Activated naive CD4-positive, alpha-beta T cell treated with anti-CD3 and anti-CD28 coated beads, Interleukin-2, amount 10 ng/mL, durations not matched to agents 7 days and 5 days (primary cell): Measurements from ENCODE around the gene COX5A.

Experiments used
- CTCF ChIA-PET: fragments of 350-600 bp; sonication (Branson Sonifier 250); formaldehyde crosslinking; loops from one replicate; lab custom pipeline; 2021; ENCODE audit warnings: antibody characterized with exemption; lab: Charles Lee
- DNase-seq: peaks from one replicate; pipeline ENCODE4 v3.0.0-alpha.2; 2020
- H3K27ac Mint-ChIP-seq: one replicate; pipeline ENCODE4 v1.8.0; 2021; ENCODE audit warnings: mild to moderate bottlenecking, moderate library complexity, mixed read lengths
- H3K27me3 Mint-ChIP-seq: one replicate; pipeline ENCODE4 v1.8.0; 2021; ENCODE audit warnings: mild to moderate bottlenecking, mixed read lengths
- H3K36me3 Mint-ChIP-seq: one replicate; pipeline ENCODE4 v1.8.0; 2021; ENCODE audit warnings: mixed read lengths
- H3K4me1 Mint-ChIP-seq: one replicate; pipeline ENCODE4 v1.8.0; 2021; ENCODE audit warnings: mixed read lengths
- H3K4me3 Mint-ChIP-seq: one replicate; pipeline ENCODE4 v1.8.0; 2021; ENCODE audit warnings: mild to moderate bottlenecking, moderate library complexity, mixed read lengths
- H3K9me3 Mint-ChIP-seq: one replicate; pipeline ENCODE4 v1.8.0; 2021; ENCODE audit warnings: mixed read lengths

The COX5A gene

DNA sequence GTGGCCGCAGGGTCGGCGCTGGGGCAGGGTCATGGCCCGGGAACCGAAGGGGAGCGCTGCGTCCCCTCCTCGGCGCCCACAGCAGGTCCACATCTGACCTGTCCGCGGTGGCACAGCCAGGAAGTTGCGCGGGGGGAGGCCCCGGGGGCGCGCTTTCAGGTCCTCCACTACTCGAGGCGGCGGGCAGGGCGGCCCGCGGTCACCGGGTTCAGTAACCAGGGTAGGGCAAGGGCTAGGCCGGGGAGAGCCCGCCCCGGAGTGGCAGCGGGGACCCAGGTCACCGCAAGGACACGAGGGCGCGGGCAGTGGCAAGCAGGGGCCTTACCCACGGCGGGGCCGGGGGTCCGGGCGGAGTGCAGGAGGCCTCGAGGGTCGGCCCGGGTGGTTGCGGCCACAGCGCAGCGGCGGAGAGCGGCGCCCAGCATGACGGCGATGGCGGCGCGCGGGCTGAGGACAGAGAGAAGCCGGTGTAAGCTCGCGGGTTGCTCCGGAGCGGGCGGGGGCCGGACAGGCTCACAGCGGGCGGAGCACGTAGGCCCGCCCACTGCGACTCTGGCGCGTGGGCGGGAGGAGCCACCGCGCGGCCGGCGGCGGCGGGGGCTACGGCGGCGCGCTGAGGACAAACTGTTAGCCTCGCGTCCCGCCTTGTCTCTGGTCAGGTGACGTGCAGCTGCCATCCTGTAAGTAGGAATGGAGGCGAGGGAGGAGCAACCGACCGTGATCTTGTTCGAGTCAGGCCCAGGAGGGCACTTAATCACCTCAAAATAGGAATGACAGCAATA is at the start of gene COX5A:
TSS of gene COX5A (minus strand) at position 484 of the 782 bp plus-strand sequence. CDS start at position 425, 59 bp downstream.
- peaks cover 15% of the 10 kb centered on the region for H3K27me3 Mint-ChIP-seq
- peaks cover 9% of the 10 kb centered on the region for H3K36me3 Mint-ChIP-seq
- CTCF ChIA-PET = interaction anchor here (0.8 to 4.2 kb wide), 2 partner anchors 12 to 34 kb away, joined by 3 to 19 read pairs; no protein-coding TSS in a partner anchor
- peaks cover 37% of the 10 kb centered on the region for H3K4me1 Mint-ChIP-seq
- peak within 1 kb of the TSS; percentile 91 for H3K4me3 Mint-ChIP-seq
- H3K9me3 Mint-ChIP-seq = no peaks in the 10 kb centered on the region
- peak; percentile 94 for DNase-seq
- H3K27ac Mint-ChIP-seq = peak within 1 kb of the TSS; percentile 91

DNA sequence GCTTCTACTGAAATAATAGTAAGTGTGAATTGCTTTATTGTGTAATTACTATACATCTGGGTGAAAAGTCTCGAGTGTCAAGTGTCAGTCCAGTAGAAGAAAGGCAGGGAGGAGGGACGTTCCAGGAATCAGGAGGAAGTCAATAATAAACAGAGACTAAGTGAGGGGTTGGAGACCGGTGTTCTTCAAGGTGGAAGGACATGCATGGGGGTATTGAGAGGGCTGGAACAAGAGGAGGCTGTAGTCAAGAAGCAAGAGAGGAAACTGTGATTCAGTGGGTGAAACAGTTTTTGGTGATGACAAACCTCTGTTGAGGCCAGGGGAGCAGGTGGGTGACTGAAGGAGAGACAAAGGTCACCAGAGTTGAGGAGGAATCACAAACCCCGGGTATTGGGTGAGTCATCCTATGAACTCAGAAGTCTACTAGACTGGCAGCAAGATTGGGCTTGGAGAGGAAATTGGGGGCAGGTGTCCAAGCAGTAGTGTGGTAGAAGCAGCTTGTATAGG is 45.9 kb upstream of the COX5A start:
- Mint-ChIP-seq H3K4me1 (peaks cover 6% of the 10 kb centered on the region), H3K4me3 (no peak overlapping the region), H3K9me3 (no peaks in the 10 kb centered on the region), H3K27me3 (peaks cover 35% of the 10 kb centered on the region), H3K27ac (no peak overlapping the region), H3K36me3 (no peaks in the 10 kb centered on the region)
- DNase-seq = peak; percentile 35
- CTCF ChIA-PET = no interaction called here

DNA sequence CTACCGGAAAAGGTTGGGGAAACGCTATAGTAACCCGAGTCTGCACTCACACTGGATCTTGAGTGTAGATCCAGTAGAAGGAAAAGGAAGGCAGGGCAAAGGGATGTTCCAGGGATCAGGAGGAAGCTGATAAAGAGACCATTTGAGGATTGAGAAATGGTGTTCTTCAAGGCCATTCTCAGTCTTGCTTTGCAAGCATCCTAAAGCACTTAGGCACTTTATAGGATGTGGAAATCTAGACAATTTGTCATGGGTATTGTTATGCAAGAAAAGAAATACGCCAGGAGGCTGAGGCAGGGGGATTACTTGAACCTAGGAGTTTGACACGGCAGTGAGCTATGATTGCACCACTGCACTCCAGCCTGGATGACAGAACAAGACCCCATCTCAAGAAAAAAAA is 44.3 kb upstream of the COX5A start:
- Mint-ChIP-seq H3K27ac (no peak overlapping the region), H3K27me3 (peaks cover 34% of the 10 kb centered on the region), H3K9me3 (no peaks in the 10 kb centered on the region), H3K4me3 (no peak overlapping the region), H3K4me1 (peaks cover 14% of the 10 kb centered on the region), H3K36me3 (no peaks in the 10 kb centered on the region)
- CTCF ChIA-PET = no interaction called here
- no peak for DNase-seq

DNA sequence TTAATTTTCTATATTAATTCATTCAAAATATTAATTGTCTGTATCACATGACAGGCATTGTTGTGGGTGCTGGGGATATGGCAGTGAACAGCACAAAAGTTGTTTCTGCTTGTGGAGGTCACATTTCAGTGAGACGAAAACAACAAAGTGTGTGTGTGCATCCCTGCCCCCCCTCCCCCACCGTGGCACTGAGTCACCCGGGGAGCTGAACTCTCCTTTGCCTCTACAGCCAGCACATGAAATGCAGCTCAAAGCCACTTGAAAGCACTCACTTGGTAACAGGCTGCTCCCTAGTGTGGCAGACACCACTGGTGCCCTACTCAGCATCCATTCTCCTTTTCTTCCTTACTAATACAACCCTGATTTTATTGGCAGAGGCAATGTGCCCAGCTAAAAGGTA is 40.6 kb upstream of the COX5A start:
- CTCF ChIA-PET = interaction anchor here (1.0 to 1.1 kb wide), 3 partner anchors 17 to 27 kb away, joined by 3 to 4 read pairs (median 3); no protein-coding TSS in a partner anchor
- H3K27me3 Mint-ChIP-seq = peaks cover 31% of the 10 kb centered on the region
- peaks cover 8% of the 10 kb centered on the region for H3K4me1 Mint-ChIP-seq
- H3K9me3 Mint-ChIP-seq = no peaks in the 10 kb centered on the region
- peak; percentile 55 for DNase-seq
- no peaks in the 10 kb centered on the region for H3K36me3 Mint-ChIP-seq
- H3K27ac Mint-ChIP-seq = no peak overlapping the region
- no peak overlapping the region for H3K4me3 Mint-ChIP-seq

DNA sequence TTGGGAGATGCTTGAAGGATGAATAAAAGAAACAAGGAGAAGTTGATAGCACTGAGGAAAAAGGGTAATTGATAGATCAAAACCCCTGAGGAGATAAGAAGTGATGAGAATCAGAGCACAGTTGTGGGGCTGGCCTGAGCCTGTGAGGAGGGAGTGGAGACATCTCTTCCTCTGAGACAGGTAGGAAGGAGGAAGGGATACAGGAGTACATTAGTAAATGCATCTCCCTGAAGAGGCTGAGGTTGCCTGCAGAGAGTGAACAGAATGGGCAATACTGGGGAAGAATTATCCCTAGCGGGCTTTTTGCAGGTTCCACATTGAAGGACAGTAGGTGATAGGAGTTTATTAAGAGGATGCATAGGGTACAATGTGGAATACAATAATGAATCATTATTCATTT is 40.2 kb upstream of the COX5A start:
- CTCF ChIA-PET = interaction anchor here (1.0 to 1.1 kb wide), 2 partner anchors 17 to 27 kb away, joined by 3 to 4 read pairs; no protein-coding TSS in a partner anchor
- Mint-ChIP-seq H3K4me3 (no peak overlapping the region), H3K9me3 (no peaks in the 10 kb centered on the region), H3K4me1 (peaks cover 8% of the 10 kb centered on the region), H3K27me3 (peaks cover 32% of the 10 kb centered on the region), H3K36me3 (no peaks in the 10 kb centered on the region), H3K27ac (no peak overlapping the region)
- no peak for DNase-seq

DNA sequence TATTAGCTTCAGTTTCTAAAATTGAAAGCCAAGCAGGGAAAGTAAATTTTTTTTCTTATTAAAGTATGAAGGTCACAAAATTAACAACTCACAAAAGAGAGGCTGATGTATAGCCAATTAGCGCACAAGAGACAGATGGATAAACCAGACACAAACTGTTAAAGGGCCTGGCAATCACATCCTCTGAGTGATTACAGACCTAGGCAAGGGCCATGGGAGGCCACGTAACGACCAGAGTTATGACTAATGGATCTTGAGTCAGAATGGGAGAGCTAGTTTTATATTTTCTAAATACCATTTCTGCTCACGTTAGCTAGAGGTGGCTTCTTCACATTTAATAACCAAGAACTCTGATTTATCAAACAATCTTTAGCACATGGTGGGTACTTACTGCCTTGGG is 39.7 kb upstream of the COX5A start:
- DNase-seq = no peak
- H3K9me3 Mint-ChIP-seq = no peaks in the 10 kb centered on the region
- H3K36me3 Mint-ChIP-seq = no peaks in the 10 kb centered on the region
- no peak overlapping the region for H3K27ac Mint-ChIP-seq
- no peak overlapping the region for H3K4me3 Mint-ChIP-seq
- CTCF ChIA-PET = no interaction called here
- H3K27me3 Mint-ChIP-seq = peaks cover 37% of the 10 kb centered on the region
- peaks cover 8% of the 10 kb centered on the region for H3K4me1 Mint-ChIP-seq

DNA sequence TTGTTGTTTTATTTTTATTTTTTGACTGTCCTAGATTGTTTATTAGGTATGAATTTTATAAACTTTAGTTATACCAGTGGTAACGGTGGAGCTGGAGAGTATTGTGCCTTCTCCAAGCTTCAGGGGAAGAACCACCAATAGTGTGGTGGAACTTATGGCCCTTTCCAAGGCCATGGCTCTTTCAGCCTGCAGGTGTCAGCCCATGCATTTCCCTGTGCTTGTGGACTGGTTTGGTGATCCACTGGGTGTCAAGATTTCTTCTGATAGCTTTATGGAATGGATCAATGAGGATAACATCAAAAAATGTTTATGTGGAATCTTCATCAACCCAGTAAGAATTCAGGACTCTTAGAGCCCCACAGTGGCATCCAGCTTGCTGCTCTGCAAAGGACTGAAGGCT is 38.3 kb upstream of the COX5A start:
- DNase-seq = no peak
- H3K36me3 Mint-ChIP-seq = no peaks in the 10 kb centered on the region
- CTCF ChIA-PET = no interaction called here

DNA sequence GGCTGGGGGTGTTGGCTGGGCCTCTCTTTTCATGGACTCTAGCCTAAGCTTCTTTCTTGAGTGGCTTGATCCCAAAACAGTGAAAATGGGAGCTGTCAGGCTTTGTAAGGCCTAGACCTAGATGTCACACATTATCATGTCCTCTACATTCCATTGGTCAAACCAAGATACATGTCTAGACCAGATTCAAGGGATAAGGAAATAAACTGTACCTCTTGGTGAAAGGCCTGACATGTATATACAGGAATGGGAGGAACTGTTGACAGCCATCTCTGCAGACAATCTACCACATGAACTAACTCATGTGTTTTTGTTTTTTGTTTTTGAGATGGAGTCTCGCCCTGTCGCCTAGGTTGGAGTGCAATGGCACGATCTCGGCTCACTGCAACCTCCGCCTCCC is 29.8 kb upstream of the COX5A start:
- H3K36me3 Mint-ChIP-seq = no peaks in the 10 kb centered on the region

More for the DNA sequence above, 38.3 kb upstream of the COX5A start:
- peaks cover 37% of the 10 kb centered on the region for H3K27me3 Mint-ChIP-seq
- H3K4me3 Mint-ChIP-seq = no peak overlapping the region
- no peak overlapping the region for H3K27ac Mint-ChIP-seq
- H3K9me3 Mint-ChIP-seq = no peaks in the 10 kb centered on the region
- H3K4me1 Mint-ChIP-seq = peaks cover 8% of the 10 kb centered on the region

DNA sequence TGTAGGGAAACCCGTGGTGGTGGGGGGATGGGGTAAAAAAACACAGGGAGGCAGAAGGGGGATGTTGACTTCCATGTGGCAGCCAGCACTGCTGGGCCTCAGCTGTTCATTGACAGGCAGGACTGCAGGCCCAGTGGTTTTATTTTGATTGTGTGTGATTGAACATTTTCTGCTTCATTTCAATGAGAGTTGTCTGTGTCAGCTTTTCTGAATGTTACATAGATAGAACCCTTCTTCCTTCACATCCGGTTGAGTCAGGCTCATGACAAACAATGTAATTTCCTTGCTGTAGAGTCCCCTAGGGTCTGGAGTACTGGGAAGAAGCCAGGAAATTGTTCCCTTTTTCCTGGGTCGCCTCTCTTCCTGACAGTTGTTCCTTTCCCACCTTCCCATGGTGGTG is 26.9 kb upstream of the COX5A start:
- Mint-ChIP-seq H3K4me1 (peaks cover 11% of the 10 kb centered on the region), H3K4me3 (no peak overlapping the region), H3K27me3 (peaks cover 53% of the 10 kb centered on the region), H3K27ac (no peak overlapping the region), H3K9me3 (no peaks in the 10 kb centered on the region), H3K36me3 (no peaks in the 10 kb centered on the region)
- CTCF ChIA-PET = interaction anchor here (1.0 to 2.0 kb wide), 2 partner anchors 14 to 24 kb away, joined by 3 to 4 read pairs; no protein-coding TSS in a partner anchor
- DNase-seq = no peak

More for the DNA sequence above, 29.8 kb upstream of the COX5A start:
- H3K9me3 Mint-ChIP-seq = no peaks in the 10 kb centered on the region
- H3K27ac Mint-ChIP-seq = no peak overlapping the region
- H3K4me1 Mint-ChIP-seq = no peaks in the 10 kb centered on the region
- H3K4me3 Mint-ChIP-seq = no peak overlapping the region
- CTCF ChIA-PET = no interaction called here
- DNase-seq = no peak
- H3K27me3 Mint-ChIP-seq = peaks cover 25% of the 10 kb centered on the region

DNA sequence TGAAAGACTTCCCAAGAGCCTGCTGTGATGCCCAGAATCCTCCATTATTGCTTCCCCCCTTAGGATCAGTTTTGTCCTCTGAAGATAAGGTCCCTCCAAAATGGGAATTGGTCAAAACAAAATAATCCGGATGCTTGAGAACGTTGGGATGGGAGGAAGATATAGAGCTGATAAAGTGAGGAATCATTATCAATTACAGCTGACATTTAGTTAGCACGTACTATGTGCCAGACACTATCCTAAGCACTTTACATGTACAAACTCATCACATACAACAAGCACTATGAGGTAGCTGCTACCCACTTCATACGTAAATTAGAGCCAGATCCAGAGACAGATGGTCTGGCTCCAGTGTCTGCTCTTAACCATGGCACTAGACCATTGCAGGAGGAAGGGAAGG is 25.3 kb upstream of the COX5A start:
- no peak for DNase-seq
- Mint-ChIP-seq H3K36me3 (no peaks in the 10 kb centered on the region), H3K27ac (no peak overlapping the region), H3K9me3 (no peaks in the 10 kb centered on the region), H3K4me1 (peaks cover 21% of the 10 kb centered on the region), H3K27me3 (peaks cover 69% of the 10 kb centered on the region), H3K4me3 (no peak overlapping the region)
- CTCF ChIA-PET = interaction anchor here (1.5 to 2.0 kb wide), 3 partner anchors 13 to 127 kb away, joined by 3 to 4 read pairs (median 3); partner anchors contain the start of gene SCAMP5

DNA sequence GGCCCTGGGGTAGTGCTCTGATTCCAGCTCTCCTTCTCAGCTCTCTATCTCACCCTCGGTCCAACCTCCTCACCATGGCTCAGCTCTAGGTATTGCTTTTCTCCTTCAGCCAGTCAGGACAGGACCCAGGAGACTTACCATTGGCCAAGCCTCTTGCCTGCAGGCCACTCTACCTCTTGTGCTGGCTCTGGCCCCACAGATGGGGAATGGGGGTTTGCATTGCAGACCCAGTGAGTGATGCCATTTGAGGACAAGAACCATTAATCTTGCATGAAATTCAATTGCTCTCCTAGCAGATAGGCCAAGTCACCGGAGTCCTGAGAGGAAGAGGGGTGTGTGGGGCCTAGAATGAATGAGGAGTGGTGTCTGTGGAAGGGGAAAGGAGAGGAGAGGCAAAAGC is 24.8 kb upstream of the COX5A start:
- H3K27me3 Mint-ChIP-seq = peaks cover 74% of the 10 kb centered on the region
- peaks cover 25% of the 10 kb centered on the region for H3K4me1 Mint-ChIP-seq
- CTCF ChIA-PET = interaction anchor here (0.6 to 1.5 kb wide), 3 partner anchors 33 to 126 kb away, joined by 3 to 4 read pairs (median 3); partner anchors contain the start of gene SCAMP5

DNA sequence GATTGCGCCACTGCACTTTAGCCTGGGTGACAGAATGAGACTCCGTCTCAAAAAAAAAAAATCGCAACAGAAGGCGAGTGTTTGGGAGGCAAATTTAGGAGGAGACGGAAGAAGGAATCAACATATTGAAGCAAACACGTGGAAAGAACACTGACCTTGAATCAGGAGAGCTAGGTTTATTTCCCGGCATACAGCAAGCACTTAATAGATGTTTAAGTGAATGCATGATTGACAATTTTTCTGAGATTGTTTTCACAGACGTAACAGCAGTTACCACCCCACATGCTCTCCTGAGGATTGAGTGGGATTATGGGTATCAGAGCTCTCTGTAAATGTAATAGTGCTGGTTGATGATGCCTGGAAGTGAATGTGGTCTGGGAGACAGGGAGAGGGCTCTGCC is 24.3 kb upstream of the COX5A start:
- H3K27me3 Mint-ChIP-seq = peaks cover 79% of the 10 kb centered on the region
- no peaks in the 10 kb centered on the region for H3K9me3 Mint-ChIP-seq
- no peak overlapping the region for H3K27ac Mint-ChIP-seq
- no peak overlapping the region for H3K4me3 Mint-ChIP-seq
- no peaks in the 10 kb centered on the region for H3K36me3 Mint-ChIP-seq
- DNase-seq = no peak
- peaks cover 29% of the 10 kb centered on the region for H3K4me1 Mint-ChIP-seq
- CTCF ChIA-PET = interaction anchor here (0.6 to 1.5 kb wide), 3 partner anchors 15 to 241 kb away, joined by 3 to 4 read pairs (median 3); no protein-coding TSS in a partner anchor

More for the DNA sequence above, 24.8 kb upstream of the COX5A start:
- Mint-ChIP-seq H3K27ac (no peak overlapping the region), H3K36me3 (no peaks in the 10 kb centered on the region), H3K4me3 (no peak overlapping the region), H3K9me3 (no peaks in the 10 kb centered on the region)
- DNase-seq = no peak

DNA sequence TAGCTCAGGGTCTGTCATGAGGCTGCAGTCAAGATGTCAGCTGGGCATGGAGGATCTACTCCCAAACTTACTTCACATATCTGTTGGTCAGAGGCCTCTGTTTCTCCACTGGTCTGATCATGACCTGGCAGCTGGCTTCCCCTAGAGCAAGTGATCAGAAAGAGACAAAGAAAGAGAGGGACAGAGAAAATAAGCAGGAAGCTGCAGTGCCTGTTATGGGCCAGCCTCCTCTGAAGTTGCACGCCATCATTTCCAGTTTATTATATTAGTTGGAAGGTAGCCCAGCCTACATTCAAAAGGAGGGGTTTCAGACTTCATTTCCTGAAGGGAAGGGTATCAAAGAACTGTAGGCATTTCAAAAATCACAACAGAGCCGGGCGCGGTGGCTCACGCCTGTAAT is 23.7 kb upstream of the COX5A start:
- DNase-seq = no peak
- peaks cover 85% of the 10 kb centered on the region for H3K27me3 Mint-ChIP-seq
- peaks cover 32% of the 10 kb centered on the region for H3K4me1 Mint-ChIP-seq
- CTCF ChIA-PET = interaction anchor here (1.2 to 3.9 kb wide), 5 partner anchors 11 to 241 kb away, joined by 3 to 16 read pairs (median 3); no protein-coding TSS in a partner anchor
- no peak overlapping the region for H3K4me3 Mint-ChIP-seq
- H3K9me3 Mint-ChIP-seq = no peaks in the 10 kb centered on the region
- H3K36me3 Mint-ChIP-seq = no peaks in the 10 kb centered on the region
- H3K27ac Mint-ChIP-seq = no peak overlapping the region

DNA sequence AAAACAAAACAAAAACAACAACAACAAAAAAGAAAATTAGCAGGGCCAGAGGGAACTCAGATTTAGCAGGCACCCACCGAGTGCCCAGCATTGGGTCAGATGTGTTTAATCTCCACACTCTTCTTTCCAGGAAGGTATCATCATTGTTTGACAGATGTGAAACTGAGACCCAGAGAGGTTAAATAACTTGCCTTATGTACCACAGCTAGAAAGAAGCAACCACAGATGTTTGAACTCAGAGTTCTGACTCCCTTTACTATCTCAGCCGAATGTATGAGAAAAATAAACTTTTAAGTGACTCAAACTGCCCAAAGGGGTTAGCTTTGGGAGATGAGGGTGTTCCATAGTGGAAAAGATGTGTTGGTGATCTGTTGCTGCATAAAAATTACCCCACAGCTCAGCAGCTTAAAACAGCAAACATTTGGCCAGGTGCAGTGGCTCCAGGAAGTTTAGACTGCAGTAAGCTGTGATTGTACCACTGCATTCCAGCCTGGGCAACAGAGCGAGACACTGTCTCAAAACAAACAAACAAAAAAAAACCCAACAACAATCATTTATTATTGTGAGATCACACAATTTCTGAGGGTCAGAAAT is 23.2 kb upstream of the COX5A start:
- Mint-ChIP-seq H3K9me3 (no peaks in the 10 kb centered on the region), H3K27me3 (peaks cover 85% of the 10 kb centered on the region), H3K4me1 (peaks cover 33% of the 10 kb centered on the region), H3K36me3 (no peaks in the 10 kb centered on the region), H3K4me3 (no peak overlapping the region), H3K27ac (no peak overlapping the region)
- no peak for DNase-seq
- CTCF ChIA-PET = interaction anchor here (1.2 to 3.9 kb wide), 5 partner anchors 11 to 242 kb away, joined by 3 to 16 read pairs (median 3); no protein-coding TSS in a partner anchor
